WTC11 (cell line): ENCODE measurements around the gene COL26A1.

ENCODE experiments used
- ETV6 ChIP-seq: sonication (generic); formaldehyde crosslinking; IDR thresholded peaks from 2 replicates; pipeline ENCODE4 v1.8.1; 2022; ENCODE audit warnings: mild to moderate bottlenecking, missing genetic modification reagents
- MAX ChIP-seq: sonication (generic); formaldehyde crosslinking; IDR thresholded peaks from 2 replicates; pipeline ENCODE4 v1.8.0; 2022; ENCODE audit warnings: mild to moderate bottlenecking, missing genetic modification reagents
- NFYB ChIP-seq: sonication (generic); formaldehyde crosslinking; conservative IDR thresholded peaks from 2 replicates; pipeline ENCODE4 v1.8.0; 2022; ENCODE audit warnings: low read depth, missing genetic modification reagents
- PREB ChIP-seq: sonication (generic); formaldehyde crosslinking; IDR thresholded peaks from 2 replicates; pipeline ENCODE4 v1.8.1; 2022; ENCODE audit warnings: mild to moderate bottlenecking, missing genetic modification reagents, moderate library complexity, borderline replicate concordance
- RELA ChIP-seq: sonication (generic); formaldehyde crosslinking; IDR thresholded peaks from 2 replicates; pipeline ENCODE4 v1.8.1; 2022; ENCODE audit warnings: missing genetic modification reagents, mild to moderate bottlenecking, borderline replicate concordance
- TEAD4 ChIP-seq: sonication (generic); formaldehyde crosslinking; IDR thresholded peaks from 2 replicates; pipeline ENCODE4 v1.8.0; 2022; ENCODE audit warnings: mild to moderate bottlenecking, missing genetic modification reagents
- ZNF232 ChIP-seq: sonication (generic); formaldehyde crosslinking; IDR thresholded peaks from 2 replicates; pipeline ENCODE4 v1.8.0; 2022; ENCODE audit warnings: mild to moderate bottlenecking, missing genetic modification reagents
- ZNF512 ChIP-seq: sonication (generic); formaldehyde crosslinking; IDR thresholded peaks from 2 replicates; pipeline ENCODE4 v1.8.1; 2022; ENCODE audit warnings: missing genetic modification reagents, borderline replicate concordance
- TF ChIP-seq, protein P1 (sequence below): fragments of 200-600 bp; IDR thresholded peaks from 2 replicates; pipeline ENCODE4 v1.8.0; 2022; ENCODE audit warnings: antibody characterized with exemption
- TF ChIP-seq, protein P2 (sequence below): sonication (generic); formaldehyde crosslinking; IDR thresholded peaks from 2 replicates; pipeline ENCODE4 v1.8.0; 2022; ENCODE audit warnings: mild to moderate bottlenecking, missing genetic modification reagents
- TF ChIP-seq, protein P3 (sequence below): sonication (generic); formaldehyde crosslinking; IDR thresholded peaks from 2 replicates; pipeline ENCODE4 v1.8.1; 2022; ENCODE audit warnings: low read depth, missing genetic modification reagents, borderline replicate concordance

- TF ChIP-seq ETV6 (CRISPR knock-in tag) (no peak), ZNF512 (no peak), NFYB (CRISPR knock-in tag) (no peak), ZNF232 (CRISPR knock-in tag) (no peak), RELA (no peak), MAX (CRISPR knock-in tag) (no peak), PREB (CRISPR knock-in tag) (no peak), TEAD4 (CRISPR knock-in tag) (no peak)
- TF ChIP-seq, protein P1, sequence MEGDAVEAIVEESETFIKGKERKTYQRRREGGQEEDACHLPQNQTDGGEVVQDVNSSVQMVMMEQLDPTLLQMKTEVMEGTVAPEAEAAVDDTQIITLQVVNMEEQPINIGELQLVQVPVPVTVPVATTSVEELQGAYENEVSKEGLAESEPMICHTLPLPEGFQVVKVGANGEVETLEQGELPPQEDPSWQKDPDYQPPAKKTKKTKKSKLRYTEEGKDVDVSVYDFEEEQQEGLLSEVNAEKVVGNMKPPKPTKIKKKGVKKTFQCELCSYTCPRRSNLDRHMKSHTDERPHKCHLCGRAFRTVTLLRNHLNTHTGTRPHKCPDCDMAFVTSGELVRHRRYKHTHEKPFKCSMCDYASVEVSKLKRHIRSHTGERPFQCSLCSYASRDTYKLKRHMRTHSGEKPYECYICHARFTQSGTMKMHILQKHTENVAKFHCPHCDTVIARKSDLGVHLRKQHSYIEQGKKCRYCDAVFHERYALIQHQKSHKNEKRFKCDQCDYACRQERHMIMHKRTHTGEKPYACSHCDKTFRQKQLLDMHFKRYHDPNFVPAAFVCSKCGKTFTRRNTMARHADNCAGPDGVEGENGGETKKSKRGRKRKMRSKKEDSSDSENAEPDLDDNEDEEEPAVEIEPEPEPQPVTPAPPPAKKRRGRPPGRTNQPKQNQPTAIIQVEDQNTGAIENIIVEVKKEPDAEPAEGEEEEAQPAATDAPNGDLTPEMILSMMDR: no peak
- TF ChIP-seq, protein P2, sequence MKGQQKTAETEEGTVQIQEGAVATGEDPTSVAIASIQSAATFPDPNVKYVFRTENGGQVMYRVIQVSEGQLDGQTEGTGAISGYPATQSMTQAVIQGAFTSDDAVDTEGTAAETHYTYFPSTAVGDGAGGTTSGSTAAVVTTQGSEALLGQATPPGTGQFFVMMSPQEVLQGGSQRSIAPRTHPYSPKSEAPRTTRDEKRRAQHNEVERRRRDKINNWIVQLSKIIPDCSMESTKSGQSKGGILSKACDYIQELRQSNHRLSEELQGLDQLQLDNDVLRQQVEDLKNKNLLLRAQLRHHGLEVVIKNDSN: no peak
- TF ChIP-seq, protein P3, sequence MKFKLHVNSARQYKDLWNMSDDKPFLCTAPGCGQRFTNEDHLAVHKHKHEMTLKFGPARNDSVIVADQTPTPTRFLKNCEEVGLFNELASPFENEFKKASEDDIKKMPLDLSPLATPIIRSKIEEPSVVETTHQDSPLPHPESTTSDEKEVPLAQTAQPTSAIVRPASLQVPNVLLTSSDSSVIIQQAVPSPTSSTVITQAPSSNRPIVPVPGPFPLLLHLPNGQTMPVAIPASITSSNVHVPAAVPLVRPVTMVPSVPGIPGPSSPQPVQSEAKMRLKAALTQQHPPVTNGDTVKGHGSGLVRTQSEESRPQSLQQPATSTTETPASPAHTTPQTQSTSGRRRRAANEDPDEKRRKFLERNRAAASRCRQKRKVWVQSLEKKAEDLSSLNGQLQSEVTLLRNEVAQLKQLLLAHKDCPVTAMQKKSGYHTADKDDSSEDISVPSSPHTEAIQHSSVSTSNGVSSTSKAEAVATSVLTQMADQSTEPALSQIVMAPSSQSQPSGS (CRISPR knock-in tag): no peak
These were observed 175.4 kb downstream of the COL26A1 start for GRCh38 chr7:101537935-101538595.
